GM21447 (cell line): ENCODE data around the gene THRSP.
A peak's percentile ranks its signal among the peaks of the same experiment; 100 is the strongest.
"Not testable (repeated sequence)": the region's sequence is repeated elsewhere in the genome, so short reads cannot be mapped to it uniquely, and the experiment has no call there.

Source experiments
- ATAC-seq: cut with Tn5 transposase; IDR thresholded peaks from one replicate; pipeline ENCODE4 v1.9.1; 2021; ENCODE audit not compliant: unreplicated experiment

The THRSP gene

DNA sequence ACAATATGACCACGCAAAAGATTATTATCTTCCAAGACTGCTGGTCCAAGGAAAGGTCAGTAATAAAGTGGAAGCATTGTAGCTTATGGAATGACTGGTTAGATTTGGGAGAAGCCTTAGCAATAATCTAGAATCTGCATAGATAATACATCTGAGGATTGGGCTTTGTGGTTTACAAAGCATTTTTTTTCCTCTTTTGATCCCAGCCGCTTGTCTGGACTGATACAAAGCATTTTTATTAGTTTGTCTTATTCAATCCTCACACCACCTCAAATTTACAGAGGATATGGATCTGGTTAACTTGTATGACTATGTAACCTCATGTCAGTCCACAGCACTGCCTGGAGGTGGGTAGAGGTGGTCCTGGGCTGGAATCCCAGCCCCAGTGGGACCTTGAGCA, 990 bp upstream of the THRSP start:
- ATAC-seq, result no peak

DNA sequence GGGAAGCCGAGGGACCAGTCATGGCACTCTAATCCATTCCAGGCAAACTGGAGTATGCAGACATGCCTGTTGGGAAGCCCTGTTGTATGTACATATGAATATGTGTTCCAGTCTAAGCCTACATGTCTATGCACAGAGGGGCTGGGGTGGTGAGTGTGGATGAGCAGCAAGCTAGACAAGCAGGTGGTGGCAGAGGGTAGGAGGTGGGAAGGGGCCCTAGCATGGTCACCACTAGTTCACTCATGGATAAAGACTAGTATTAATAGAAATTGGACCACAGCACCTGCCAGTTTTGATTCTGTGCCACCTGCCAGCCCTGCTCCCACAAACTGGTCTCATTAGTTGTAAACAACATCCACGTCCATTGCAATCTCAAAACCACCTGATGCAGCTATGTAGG, 1.5 kb downstream of the THRSP start:
- no peak for ATAC-seq

DNA sequence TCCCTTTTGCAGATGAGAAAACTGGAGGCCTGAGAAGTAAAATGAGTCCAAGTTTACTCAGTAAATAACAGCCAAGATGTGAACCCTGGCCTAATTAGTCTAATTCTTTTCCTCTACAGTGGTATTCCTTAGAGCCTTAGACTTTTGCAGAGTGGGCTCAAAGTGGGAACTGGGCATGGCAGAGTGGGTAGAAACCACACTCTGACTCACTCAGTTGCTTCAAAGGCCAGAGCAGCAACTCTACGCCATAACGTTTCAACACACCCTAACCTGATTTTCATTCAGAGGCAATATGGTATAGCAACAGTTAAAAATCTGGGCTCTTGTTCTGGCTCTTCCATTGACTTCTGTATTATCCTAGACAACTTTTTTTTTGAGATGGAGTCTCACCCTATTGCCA, 2.8 kb downstream of the THRSP start:
- ATAC-seq, result no peak

DNA sequence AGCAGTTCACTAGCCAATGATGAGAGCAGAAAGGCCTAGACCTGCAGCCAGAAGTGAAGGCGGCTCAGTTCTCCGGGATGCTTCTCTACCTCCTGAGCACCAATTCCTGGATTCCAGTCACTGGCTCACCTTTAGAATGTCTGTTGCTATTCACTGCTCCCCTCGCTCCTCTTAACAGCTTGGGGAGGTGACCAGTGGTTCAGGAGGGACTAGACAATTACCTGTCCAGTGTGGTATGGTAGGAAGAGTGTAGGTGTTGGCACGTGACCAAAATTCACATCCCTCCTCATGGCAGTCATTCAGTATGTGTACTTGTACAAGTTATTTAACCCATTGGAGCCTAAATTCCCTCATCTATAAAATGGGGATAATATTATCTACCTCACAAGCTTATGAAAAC, 4.0 kb downstream of the THRSP start:
- no peak for ATAC-seq

DNA sequence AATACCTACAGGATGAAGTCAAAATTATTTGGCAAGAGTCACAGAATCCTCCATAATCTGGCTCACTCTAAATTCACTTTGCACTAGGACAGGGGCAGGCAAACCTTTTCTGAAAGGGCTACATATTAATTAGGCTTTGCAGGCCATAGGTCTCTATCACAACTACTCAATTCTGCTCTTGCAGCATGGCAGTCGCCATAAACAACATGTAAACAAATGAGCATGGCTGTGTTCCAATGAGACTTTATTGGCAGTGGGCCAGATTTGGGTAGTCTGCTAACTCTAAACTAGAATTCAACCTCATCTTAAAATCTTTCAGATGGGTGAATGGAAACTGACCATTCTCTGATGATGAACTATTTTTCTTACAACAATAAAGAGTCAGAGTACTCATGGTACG, 5.8 kb downstream of the THRSP start:
- ATAC-seq, result no peak

DNA sequence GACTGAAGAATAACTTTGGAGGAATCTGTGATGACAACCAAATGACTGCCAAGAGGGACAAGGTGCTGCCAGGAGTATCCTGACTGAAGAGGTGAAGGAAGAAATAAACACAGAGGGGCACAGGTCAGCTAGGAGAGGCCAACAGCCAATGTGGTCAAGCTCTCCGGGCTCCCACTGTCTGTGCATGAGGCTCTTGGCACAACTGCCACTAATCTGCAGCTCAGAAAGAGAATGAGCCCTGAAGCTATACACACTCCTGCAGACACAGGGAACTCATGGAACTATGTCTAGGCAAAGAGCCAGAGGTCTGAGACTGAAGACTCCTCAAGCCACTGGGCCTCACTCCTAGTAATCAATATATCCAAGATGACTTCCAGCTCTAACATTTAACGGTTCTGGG, 7.0 kb downstream of the THRSP start:
- no peak for ATAC-seq

DNA sequence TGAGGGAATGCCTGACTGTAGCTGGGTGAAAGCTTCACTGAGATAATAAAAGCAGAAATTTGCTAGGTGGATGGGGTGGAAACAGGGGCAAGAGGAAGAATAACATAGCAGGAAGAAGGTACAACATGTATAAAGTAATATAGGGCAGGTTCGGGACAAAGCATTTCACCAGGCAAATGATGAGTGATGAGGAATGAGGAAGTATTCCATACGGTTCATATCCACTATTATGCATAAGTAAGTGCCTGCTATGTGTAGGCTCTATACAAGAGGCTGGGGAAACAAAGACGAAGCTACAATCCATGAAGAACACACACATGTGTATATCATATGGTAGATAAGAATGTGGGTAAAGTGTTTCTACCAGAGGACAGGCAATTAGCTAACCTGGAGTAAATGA, 8.1 kb downstream of the THRSP start:
- ATAC-seq, result no peak

DNA sequence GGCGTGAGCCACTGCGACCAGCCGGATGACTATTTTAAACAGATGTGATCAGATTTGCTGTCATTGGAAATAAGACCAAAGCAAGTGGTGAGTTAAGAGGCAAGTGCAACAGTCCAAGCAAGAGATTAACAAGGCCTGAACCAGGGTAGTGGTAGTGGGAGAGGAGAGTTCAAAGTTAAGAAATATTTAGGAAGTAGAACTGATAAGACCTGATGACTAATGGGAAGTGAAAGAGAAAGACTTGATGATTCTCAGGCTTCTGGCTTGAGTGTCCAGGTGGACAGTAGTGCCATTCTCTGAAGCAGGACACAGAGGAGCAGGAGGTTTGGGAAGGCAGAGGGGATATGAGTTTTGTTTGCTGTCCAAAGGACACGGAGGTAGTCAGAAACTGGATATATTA, 8.8 kb downstream of the THRSP start:
- no peak for ATAC-seq

DNA sequence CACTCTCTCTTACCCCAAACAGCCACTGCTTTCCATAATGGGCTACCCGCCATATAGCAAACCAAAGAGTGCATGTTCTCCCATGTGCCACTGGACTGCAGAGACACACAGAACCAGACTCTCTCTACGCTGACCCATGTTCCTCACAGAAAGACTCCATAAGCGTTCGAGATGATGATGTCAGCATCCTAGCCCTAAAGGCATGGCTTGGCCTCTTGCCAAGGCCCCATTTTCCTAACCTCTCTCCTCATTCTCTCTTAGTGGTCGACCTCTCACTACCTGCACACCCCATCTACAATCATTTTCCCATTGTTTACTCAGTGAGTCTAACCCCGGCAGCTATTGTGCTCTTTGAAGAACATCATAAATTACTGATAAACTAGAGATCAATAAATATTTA, 11.1 kb downstream of the THRSP start:
- ATAC-seq, result no peak

DNA sequence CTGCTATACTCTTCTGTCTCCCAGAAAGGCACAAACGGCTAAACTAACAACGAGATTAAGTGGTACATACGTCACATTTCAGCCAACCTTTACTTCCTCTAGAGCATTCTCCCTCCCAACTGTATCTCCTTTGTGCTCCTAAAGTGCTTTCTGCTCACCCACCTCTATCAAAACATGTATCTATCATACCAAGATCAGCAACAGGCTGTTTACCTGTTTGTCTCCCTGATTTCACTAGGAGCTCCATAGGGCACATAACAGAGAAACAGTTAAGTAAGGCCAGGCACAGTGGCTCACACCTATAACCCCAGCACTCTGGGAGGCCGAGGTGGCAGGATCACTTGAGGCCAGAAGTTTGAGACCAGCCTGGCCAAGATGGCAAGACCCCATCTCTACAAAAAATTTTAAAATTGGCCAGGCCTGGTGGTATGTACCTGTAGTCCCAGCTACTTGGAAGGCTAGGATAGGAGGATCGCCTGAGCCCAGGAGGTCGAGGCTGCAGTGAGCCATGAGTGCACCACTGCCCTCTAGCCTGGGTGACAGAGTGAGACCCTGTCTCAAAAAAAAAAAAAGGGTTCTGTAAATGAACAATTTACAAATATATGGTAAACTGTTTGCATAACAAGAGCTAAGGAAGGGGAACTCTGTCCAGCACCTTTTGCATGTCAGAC, 13.2 kb downstream of the THRSP start:
- no peak for ATAC-seq

DNA sequence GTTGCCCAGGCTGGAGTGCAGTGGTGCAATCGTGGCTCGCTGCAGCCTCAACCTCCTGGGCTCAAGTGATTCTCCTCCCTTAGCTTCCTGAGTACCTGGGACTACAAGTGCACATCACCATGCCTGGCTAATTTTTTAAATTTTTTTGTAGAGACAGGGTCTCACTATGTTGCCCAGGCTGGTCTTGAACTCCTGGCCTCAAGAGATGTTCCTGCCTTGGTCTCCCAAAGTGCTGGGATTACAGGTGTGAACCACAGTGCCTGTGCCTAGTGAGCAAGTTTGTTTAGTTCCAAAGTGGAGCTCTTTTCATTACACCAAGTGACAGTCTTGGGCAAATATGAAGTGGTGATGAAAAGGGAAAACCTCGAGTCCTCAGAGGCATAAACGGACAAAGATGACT, 13.9 kb downstream of the THRSP start:
- not testable (repeated sequence) for ATAC-seq

DNA sequence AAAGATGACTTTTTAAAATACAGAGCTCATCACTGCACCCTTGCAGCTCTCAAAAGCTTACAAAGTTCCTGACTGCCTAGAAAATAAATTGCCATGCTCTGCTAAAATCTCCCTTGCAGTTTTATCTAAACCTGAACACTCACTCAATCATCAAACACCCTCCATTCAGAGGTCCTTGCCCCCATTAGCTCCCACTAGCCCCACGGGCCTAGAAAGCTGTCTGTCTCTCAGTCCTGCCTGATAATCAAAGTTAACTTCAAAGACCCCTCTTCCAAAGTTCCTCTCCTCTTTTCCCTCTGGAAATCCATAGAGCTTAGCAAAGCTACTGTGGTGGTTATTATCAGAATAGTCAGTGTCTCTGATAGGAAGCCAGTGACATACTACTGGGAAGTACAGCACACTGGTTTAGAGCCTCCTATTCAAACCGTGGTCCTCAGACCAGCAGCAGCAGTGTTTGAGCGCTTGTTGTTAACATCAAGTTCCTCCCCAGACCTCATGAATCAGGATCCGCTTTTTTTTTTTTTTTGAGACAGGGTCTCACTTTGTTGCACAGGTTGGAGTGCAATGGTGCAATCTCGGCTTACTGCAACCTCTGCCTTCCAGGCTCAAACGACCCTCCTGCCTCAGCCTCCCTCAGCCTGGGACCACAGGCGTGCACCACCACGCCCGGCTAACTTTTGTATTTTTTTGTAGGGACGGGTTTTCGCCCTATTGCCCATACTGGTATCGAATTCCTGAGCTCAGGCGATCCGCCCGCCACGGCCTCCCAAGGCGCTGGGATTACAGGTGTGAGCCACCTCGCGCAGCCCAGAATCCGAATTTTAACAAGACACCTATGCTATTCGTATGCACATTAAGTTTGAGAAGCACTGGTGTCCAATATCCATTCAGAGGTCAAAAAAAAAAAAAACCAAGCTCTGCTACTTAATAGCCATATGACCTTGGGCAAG, 14.8 kb downstream of the THRSP start:
- ATAC-seq, result no peak

DNA sequence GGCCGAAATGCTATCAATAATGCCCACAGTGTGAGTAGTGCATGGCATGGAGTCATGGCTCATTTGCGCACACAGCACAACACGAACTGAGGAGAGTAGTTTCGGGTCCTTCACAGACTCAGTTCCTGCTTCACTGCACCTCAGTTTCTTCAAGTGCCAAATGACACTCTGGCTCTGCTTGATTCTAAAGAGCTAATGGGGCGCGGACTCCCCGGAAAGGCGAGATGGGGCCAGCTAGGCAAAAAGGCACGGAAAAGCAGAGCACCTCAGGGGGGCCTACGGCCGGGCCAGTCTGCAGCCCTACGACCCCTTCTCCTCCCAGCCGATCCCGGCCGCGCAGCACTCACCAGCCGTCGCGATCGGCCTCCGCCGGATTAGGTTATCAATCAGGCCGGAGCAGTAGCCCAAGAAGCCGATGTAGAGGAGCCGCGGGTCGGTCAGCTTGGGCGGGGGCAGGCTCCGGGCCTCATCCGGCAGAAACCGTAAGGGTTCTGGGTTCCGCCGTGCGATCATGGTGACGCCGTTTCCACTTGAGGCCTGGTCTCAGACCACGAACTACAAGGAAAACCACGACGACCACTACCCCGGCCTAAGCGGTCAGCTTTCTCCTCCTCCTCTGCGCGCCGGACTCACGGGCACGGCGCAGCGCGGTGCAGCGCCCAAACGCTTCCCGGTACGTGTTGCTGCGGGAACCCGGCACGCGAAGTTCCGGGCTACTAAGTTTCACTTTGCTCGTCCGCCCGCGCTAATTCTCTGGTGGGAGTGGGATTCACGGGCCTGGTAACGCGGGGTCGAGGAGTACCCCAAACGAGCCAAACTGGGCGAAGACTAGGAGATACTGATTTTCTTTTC, 15.8 kb downstream of the THRSP start, which contains the start of gene NDUFC2:
NDUFC2 (minus strand) TSS at position 631 of the 852 bp plus-strand sequence; CDS start at position 513, 118 bp downstream.
- ATAC-seq, result peak; percentile 85

DNA sequence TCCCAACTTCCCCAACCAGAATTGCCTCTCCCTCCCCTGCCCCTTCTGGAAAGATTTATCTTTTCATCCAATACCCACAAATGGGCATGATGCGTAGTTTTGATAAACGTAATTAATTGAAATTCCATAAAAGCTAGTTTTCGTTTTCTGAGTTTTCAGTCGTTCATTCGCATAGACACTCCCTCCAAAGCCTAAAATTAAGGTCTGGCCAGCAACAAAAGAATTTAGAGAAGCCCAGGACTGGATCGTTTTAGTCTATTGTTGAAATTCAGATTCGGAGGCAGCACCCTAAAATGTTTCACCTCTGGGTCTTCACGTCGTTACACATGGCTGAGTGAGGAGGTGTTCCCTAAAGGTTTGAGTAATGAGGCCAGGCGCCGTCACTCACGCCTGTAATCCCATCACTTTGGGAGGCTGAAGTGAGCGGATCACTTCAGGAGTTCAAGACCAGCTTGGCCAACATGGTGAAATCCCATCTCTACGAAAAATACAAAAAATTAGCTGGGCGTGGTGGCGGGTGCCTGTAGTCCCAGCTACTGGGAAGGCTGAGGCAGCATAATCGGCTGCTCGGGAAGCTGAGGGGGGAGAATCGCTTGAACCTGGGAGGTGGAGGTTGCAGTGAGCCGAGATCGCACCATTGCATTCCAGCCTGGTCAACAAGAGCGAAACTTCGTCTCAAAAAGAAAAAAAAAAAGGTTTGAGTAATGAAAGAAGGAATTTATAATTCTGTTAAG, 16.6 kb downstream of the THRSP start:
- no peak for ATAC-seq

DNA sequence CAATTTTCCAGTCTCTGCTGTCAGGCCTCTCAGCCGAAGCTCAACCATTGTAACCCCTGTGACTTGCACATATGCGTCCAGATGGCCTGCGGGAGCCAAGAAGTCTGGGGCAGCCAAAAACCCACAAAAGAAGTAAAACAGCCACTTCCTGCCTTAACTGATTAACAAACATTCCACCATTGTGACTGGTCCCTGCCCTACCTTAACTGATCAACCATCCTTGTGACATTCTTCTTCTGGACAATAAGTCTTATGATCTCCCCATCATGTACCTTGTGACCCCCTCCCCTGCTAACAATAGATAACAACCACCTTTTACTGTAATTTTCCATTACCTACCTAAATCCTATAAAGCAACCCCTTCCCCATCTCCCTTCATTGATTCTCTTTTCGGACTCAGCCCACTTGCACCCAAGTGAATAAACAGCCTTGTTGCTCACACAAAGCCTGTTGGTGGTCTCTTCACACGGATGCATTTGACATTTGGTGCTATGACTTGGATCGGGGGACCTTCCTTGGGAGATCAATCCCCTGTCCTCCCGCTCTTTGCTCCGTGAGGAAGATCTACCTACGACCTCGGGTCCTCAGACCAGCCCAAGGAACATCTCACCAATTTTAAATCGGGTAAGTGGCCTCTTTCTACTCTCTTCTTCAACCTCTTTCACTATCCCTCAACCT, 17.3 kb downstream of the THRSP start:
- no peak for ATAC-seq

DNA sequence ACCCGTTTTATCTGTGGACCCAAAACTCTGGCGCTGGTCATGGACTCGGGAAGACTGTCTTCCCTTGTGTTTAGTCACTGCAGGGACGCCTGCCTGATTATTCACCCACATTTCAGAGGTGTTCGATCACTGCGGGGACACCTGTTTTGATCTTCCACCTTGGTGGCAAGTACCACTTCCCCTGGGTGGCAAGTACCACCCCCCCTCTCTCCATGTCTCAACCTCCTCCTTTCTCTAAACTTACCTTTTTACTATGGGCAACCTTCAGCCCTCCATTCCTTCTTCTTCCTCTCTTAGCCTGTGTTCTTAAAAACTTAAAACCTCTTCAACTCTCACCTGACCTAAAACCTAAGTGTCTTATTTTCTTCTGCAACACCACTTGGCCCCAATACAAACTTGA, 17.9 kb downstream of the THRSP start:
- no peak for ATAC-seq

DNA sequence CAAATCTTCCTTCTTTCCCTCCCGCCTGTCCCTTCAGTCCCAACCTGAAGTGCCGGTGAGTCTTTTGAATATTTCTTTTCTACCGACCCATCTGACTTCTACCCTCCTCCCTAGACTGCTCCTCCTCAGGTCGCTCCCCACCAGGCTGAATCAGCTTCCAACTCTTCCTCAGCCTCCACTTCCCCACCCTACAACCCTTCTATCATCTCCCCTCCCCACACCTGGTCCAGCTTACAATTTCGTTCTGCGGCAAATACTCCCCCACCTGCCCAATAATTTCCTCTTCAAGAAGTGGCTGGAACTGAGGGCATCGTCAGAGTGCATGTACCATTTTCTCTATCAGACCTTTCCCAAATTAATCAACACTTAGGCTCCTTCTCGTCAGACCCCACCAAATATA, 18.5 kb downstream of the THRSP start:
- no peak for ATAC-seq

DNA sequence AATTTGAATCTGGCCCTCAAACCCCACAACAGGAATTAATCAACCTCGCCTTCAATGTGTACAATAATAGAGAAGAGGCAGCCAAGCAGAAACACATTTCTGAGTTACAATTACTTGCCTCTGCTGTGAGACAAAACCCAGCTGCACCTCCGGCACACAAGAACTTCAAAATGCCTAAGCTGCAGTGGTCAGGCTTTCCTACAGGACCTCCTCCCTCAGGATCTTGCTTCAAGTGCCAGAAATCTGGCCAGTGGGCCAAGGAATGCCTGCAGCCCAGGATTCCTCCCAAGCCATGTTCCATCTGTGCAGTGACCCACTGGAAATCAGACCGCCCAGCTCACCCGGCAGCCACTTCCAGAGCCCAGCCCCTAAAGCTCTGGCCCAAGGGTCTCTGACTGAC, 19.4 kb downstream of the THRSP start:
- ATAC-seq, result no peak

DNA sequence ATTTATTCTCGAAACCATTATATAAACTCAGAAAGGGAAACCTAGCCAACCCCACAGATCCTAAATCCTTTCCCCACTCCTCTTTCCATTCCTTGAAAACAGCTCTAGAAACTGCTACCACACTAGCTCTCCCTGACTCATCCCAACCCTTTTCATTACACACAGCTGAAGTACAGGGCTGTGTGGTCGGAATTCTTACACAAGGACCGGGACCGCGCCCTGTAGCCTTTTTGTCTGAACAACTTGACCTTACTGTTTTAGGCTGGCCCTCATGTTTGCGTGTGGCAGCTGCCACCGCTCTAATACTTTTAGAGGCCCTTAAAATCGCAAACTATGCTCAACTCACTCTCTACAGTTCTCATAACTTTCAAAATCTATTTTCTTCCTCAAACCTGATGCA, 20.8 kb downstream of the THRSP start:
- ATAC-seq, result not testable (repeated sequence)

DNA sequence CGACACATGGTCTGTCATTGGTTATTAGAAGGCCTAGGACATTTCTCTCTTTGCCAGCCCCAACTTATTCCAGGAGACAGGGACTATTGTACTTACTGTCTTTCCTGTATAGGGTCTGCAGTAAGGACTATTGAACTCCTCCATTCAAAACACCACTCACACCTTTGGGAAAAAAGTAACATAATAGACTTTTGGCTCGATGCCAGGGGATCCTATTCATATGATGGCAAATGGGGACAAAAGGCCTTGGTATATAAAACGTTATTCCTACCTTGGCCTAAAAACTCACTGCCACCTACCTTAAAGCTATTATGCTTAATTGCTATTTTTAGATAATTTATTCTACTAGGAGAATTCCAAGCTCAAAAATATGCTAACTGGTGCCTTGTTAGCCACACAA, 22.3 kb downstream of the THRSP start:
- ATAC-seq, result no peak
